ENCODE results near the gene SYNPR.

- TF ChIP-seq POLR2A (IDR thresholded peaks at IDR 0.05) (no peak), CTCF (IDR thresholded peaks at IDR 0.05) (no peak), EP300 (IDR thresholded peaks at IDR 0.05; ENCODE audit: low read depth) (no peak)
These were observed 92.0 kb downstream of the SYNPR start for GRCh38 chr3:63370094-63370493.
